AG08396 (cell line): Measurements from ENCODE around the gene SPTAN1.
"Not testable (repeated sequence)": the region's sequence is repeated elsewhere in the genome, so short reads cannot be mapped to it uniquely, and the experiment has no call there.

Experiments
- DNase-seq: peaks from one replicate; pipeline ENCODE4 v3.0.0; 2012; ENCODE audit warnings: low spot score, mixed read lengths

SPTAN1 gene

GRCh38 chr9:128552744-128553440 is 505 bp downstream of the SPTAN1 start:
- peak; percentile 40 for DNase-seq

- peak; percentile 36 for DNase-seq
These were observed 1.3 kb downstream of the SPTAN1 start for GRCh38 chr9:128553728-128554127.

DNA sequence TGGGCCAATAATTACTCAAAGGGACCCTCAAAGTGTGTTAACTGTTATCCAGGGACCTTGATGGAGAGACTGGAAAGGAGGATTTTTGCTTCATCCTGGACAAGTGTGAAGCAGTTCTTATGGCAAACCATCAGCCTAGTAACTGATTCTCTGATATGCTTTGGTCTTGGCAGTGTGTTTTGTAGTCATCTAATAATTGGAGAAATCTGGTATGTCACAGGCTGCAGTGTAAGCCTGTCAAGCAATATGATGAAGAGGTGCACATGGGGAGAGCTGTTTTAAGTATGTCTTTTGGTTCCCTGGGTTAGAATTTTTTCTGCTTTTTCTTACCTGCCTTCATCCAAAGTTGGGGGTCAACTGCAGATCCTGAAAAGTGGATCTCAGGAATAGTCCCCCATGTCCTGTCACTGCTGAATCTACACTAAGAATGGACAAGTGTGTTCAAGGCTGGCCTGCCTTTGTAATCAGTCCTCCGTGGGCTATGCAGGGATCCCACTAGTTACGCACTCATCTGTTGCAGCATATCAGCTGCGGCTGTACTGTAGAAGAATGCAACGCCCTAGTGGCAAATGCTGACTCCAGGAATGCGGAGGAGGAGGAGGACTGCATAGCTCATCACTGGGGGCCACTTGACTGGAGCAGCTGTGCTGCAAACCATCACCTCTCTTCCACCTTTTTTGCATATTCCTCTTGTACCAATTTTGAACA is 1.9 kb downstream of the SPTAN1 start:
- peak; percentile 86 for DNase-seq

- peak; percentile 54 for DNase-seq
These were observed 2.9 kb downstream of the SPTAN1 start for GRCh38 chr9:128555180-128555721.

DNA sequence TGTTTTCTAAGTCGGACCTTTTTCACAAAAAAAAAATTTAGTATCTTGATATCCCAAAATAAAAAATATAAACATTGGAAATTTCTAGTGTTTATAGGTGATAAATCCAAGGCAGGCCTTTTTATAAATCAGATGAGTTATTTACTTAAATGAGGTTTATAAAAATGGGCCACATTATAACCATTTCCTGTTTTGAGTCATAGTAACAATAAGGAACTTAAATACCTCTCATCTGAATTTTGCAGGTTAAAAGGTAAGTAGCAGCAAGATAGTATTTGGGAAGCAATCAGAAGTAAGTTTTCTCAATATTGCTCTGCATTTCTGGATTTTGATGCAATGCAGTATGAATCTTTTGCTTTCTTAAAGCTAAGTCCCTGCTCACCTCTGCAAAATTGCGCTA is 3.9 kb downstream of the SPTAN1 start:
- DNase-seq, result no peak

- no peak for DNase-seq
These were observed 4.7 kb downstream of the SPTAN1 start for GRCh38 chr9:128556926-128557634.

- DNase-seq, result peak; percentile 62
These were observed 6.3 kb downstream of the SPTAN1 start for GRCh38 chr9:128558431-128559310.

DNA sequence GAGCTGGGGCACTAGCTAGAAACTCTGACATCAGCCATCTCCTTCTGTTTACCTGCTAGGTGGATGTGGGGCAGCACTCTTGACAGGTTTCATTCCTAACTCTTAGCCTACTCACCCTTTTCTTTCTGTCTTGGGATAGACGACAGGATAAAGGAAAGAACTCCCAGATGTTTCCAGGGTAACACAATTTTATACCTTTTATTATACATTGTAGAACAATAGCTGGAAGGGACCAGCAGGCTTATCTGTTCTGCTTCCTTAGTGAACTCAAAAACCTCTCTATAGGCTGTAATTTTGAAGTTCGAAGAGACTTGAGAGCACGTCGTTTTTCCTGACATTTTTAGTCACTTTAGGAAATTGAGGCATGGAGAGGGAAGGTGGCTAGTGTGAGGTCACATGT is 13.2 kb downstream of the SPTAN1 start:
- no peak for DNase-seq

DNA sequence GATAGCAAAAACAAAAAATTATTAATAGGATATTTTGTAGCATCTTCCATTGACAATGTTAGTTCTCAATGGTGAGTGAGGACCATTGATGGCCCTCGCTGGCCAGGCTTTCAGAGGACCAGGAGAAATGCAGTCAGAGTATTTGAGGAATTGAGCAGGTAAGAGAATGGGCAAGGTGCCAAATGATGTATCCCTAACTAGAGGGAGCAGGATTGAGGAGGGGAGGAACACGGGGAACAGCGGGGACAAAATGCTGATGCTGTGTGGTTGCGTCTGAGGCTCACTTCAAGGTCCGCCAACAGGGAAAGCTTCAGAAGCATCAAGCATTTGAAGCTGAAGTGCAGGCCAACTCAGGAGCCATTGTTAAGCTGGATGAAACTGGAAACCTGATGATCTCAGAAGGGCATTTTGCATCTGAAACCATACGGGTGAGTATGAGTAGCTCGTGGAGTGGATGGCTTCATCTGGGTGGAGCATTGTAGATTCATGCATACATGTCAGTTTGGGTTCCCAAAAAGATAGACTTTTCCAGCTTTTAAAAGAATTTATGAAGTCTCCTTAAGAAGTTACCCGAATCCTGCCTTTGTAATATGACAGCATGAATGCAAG is 16.2 kb downstream of the SPTAN1 start:
- no peak for DNase-seq

DNA sequence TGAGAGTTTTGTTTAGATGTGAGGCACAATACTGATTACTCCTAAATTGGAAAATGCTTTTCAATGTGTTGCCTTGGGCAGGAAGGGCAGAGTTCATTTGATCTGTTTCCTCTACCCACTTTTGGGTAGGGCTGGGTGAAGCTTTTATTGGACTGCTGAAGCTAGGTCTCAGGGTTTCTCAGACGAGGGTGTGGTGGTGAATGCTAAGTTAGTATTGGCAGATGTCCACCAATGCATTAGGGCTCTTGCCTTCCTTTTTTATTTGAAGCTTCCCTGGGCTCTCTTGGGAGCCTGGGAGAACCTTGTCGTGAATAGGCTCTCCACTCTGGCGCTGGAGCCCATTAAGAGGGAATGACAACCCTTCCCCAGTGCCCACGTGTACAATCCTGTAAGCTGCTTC is 23.1 kb downstream of the SPTAN1 start:
- DNase-seq, result no peak

GRCh38 chr9:128575916-128576315 is 23.5 kb downstream of the SPTAN1 start:
- no peak for DNase-seq

DNA sequence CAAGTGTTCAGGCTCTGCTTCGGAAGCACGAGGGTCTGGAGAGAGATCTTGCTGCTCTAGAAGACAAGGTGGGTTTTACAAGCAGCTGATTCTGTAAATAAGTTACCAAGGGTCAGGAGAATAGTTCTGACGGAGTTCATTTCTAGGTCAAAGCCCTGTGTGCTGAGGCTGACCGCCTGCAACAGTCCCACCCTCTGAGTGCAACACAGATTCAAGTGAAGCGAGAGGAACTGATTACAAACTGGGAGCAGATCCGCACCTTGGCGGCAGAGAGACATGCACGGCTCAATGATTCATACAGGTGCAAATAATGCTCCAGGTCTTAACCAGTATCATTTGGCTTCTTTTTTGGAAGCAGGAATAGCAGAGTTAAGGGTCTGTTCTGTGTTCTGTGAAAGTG is 24.8 kb downstream of the SPTAN1 start:
- no peak for DNase-seq

- no peak for DNase-seq
These were observed 26.8 kb downstream of the SPTAN1 start for GRCh38 chr9:128579194-128579593.

- DNase-seq, result no peak
These were observed 28.3 kb downstream of the SPTAN1 start for GRCh38 chr9:128580731-128581130.

DNA sequence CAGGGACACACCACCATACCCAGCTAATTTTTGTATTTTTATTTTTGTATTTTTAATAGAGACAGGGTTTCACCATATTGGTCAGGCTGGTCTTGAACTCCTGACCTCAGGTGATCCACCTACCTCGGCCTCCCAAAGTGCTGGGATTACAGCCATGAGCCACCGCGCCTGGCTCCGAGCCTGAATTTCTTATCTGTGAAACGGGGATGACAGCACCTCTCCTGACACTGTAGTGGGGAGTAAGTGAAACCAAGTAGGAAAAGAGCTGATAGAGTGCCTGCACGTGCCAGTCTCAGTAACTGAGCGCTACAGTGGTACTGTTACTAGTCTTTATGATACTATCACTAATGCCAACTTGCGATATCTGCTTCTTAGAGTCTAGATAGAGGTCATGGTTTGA is 32.8 kb downstream of the SPTAN1 start:
- not testable (repeated sequence) for DNase-seq

GRCh38 chr9:128586934-128587333 is 34.5 kb downstream of the SPTAN1 start:
- not testable (repeated sequence) for DNase-seq

DNA sequence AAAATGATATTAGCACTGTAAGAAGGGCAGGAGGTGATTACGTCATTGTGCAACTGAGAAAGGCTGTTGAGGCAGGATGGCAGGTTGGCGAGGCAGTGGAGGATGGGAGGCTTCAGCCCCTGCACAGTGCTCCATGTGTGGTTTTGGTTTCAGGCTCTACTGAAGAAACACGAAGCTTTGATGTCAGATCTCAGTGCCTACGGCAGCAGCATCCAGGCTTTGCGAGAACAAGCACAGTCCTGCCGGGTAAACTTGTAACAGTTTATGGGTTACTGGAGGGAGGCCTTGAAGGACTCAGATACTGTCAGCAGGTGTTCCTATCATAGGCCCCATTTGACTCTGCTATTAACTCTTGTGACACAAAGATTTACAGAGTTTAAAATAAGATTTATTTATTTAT is 35.1 kb downstream of the SPTAN1 start:
- no peak for DNase-seq

- no peak for DNase-seq
These were observed 36.3 kb downstream of the SPTAN1 start for GRCh38 chr9:128588581-128589233.

- DNase-seq, result no peak
These were observed 40.7 kb downstream of the SPTAN1 start for GRCh38 chr9:128593039-128593438.

GRCh38 chr9:128593856-128594255 is 41.5 kb downstream of the SPTAN1 start:
- DNase-seq, result no peak

- DNase-seq, result no peak
These were observed 43.1 kb downstream of the SPTAN1 start for GRCh38 chr9:128595471-128595870.
